ENCODE results near the gene ADAP1. TPM values are rescaled to one million over a fixed set of nuclear protein-coding genes. Genes with fewer than 3 reads are reported as not detected.
"Not testable (repeated sequence)": the region's sequence is repeated elsewhere in the genome, so short reads cannot be mapped to it uniquely, and the experiment has no call there.

ADAP1 gene
- total RNA-seq: 10 to 100 TPM; 75.0 to 79.6 (median 79.5) TPM

GRCh38 chr7:954330-955238 lies at the start of gene ADAP1:
Gene ADAP1, minus strand, starts transcription at chr7:954680. Its CDS starts 203 bp downstream, at chr7:954477.
- DNase-seq: peak; percentile 54
- H3K9me3 Mint-ChIP-seq: no peaks in the 10 kb centered on the region
- H3K27me3 Mint-ChIP-seq (ENCODE audit: low read depth): peaks cover 4% of the 10 kb centered on the region
- H3K36me3 Mint-ChIP-seq (ENCODE audit: insufficient read depth): no peaks in the 10 kb centered on the region
- peak; percentile 90 to 95 for ATAC-seq
- peak within 1 kb of the TSS; percentile 77 for H3K4me3 Mint-ChIP-seq
- peaks cover 7% of the 10 kb centered on the region for H3K4me1 Mint-ChIP-seq (ENCODE audit: low read depth)

GRCh38 chr7:1002445-1002844 lies 48.0 kb upstream of the ADAP1 start:
- not testable (repeated sequence) for ATAC-seq; H3K4me1 Mint-ChIP-seq (ENCODE audit: low read depth); H3K4me3 Mint-ChIP-seq; H3K27me3 Mint-ChIP-seq (ENCODE audit: low read depth); DNase-seq; H3K36me3 Mint-ChIP-seq (ENCODE audit: insufficient read depth); H3K9me3 Mint-ChIP-seq

- DNase-seq; ATAC-seq; H3K9me3 Mint-ChIP-seq; H3K4me1 Mint-ChIP-seq (ENCODE audit: low read depth); H3K36me3 Mint-ChIP-seq (ENCODE audit: insufficient read depth); H3K27me3 Mint-ChIP-seq (ENCODE audit: low read depth); H3K4me3 Mint-ChIP-seq: not testable (repeated sequence)
Measured at GRCh38 chr7:1002026-1002425, 47.5 kb upstream of the ADAP1 start.

GRCh38 chr7:1001069-1001770 lies 46.7 kb upstream of the ADAP1 start:
- H3K4me3 Mint-ChIP-seq; H3K27me3 Mint-ChIP-seq (ENCODE audit: low read depth); H3K4me1 Mint-ChIP-seq (ENCODE audit: low read depth); H3K9me3 Mint-ChIP-seq; ATAC-seq; H3K36me3 Mint-ChIP-seq (ENCODE audit: insufficient read depth); DNase-seq: not testable (repeated sequence)

GRCh38 chr7:999941-1000935 lies 45.8 kb upstream of the ADAP1 start:
- no peak for ATAC-seq
- DNase-seq: no peak
- Mint-ChIP-seq H3K9me3 (no peaks in the 10 kb centered on the region), H3K4me1 (ENCODE audit: low read depth) (no peaks in the 10 kb centered on the region), H3K4me3 (no peak overlapping the region), H3K27me3 (ENCODE audit: low read depth) (no peaks in the 10 kb centered on the region), H3K36me3 (ENCODE audit: insufficient read depth) (peaks cover 1% of the 10 kb centered on the region)

- Mint-ChIP-seq H3K4me3 (no peak overlapping the region), H3K27me3 (ENCODE audit: low read depth) (no peaks in the 10 kb centered on the region), H3K9me3 (no peaks in the 10 kb centered on the region), H3K4me1 (ENCODE audit: low read depth) (no peaks in the 10 kb centered on the region), H3K36me3 (ENCODE audit: insufficient read depth) (peaks cover 1% of the 10 kb centered on the region)
- no peak for DNase-seq
- ATAC-seq: no peak
Measured at GRCh38 chr7:999149-999879, 44.8 kb upstream of the ADAP1 start.

GRCh38 chr7:997404-998395 lies 43.2 kb upstream of the ADAP1 start:
- ATAC-seq (no peak), DNase-seq (no peak)
- Mint-ChIP-seq H3K9me3 (no peaks in the 10 kb centered on the region), H3K4me3 (no peak overlapping the region), H3K36me3 (ENCODE audit: insufficient read depth) (peaks cover 1% of the 10 kb centered on the region), H3K4me1 (ENCODE audit: low read depth) (peaks cover 5% of the 10 kb centered on the region), H3K27me3 (ENCODE audit: low read depth) (no peaks in the 10 kb centered on the region)

GRCh38 chr7:996079-996872 lies 41.8 kb upstream of the ADAP1 start:
- no peak for ATAC-seq
- H3K4me3 Mint-ChIP-seq: no peak overlapping the region

GRCh38 chr7:995571-995970 lies 41.1 kb upstream of the ADAP1 start:
- H3K4me1 Mint-ChIP-seq (ENCODE audit: low read depth): peaks cover 5% of the 10 kb centered on the region
- H3K27me3 Mint-ChIP-seq (ENCODE audit: low read depth): no peaks in the 10 kb centered on the region
- no peak for ATAC-seq

More at GRCh38 chr7:996079-996872, 41.8 kb upstream of the ADAP1 start:
- DNase-seq: no peak
- Mint-ChIP-seq H3K27me3 (ENCODE audit: low read depth) (no peaks in the 10 kb centered on the region), H3K36me3 (ENCODE audit: insufficient read depth) (peaks cover 1% of the 10 kb centered on the region), H3K4me1 (ENCODE audit: low read depth) (peaks cover 5% of the 10 kb centered on the region), H3K9me3 (no peaks in the 10 kb centered on the region)

GRCh38 chr7:994592-995308 lies 40.3 kb upstream of the ADAP1 start:
- Mint-ChIP-seq H3K27me3 (ENCODE audit: low read depth) (no peaks in the 10 kb centered on the region), H3K9me3 (no peaks in the 10 kb centered on the region), H3K36me3 (ENCODE audit: insufficient read depth) (peaks cover 1% of the 10 kb centered on the region), H3K4me1 (ENCODE audit: low read depth) (peaks cover 5% of the 10 kb centered on the region), H3K4me3 (no peak overlapping the region)
- ATAC-seq (no peak), DNase-seq (no peak)

More at GRCh38 chr7:995571-995970, 41.1 kb upstream of the ADAP1 start:
- H3K36me3 Mint-ChIP-seq (ENCODE audit: insufficient read depth): peaks cover 1% of the 10 kb centered on the region
- H3K4me3 Mint-ChIP-seq: no peak overlapping the region
- H3K9me3 Mint-ChIP-seq: no peaks in the 10 kb centered on the region
- DNase-seq: no peak

GRCh38 chr7:992709-993607 lies 38.5 kb upstream of the ADAP1 start:
- Mint-ChIP-seq H3K36me3 (ENCODE audit: insufficient read depth) (peaks cover 1% of the 10 kb centered on the region), H3K9me3 (no peaks in the 10 kb centered on the region), H3K4me3 (no peak overlapping the region), H3K4me1 (ENCODE audit: low read depth) (peaks cover 5% of the 10 kb centered on the region), H3K27me3 (ENCODE audit: low read depth) (peaks cover 1% of the 10 kb centered on the region)
- ATAC-seq: peak; percentile 98
- DNase-seq: peak; percentile 93

Measured in activated T-cell treated with anti-CD3 and anti-CD28 coated beads, Interleukin-2, amount 50 U/mL, for 4 hours (primary cell).